NCI-H1436 treated with DMSO at 0.1 percent for 48 hours (cell line): ENCODE data around the gene POLDIP3.
"Not testable (repeated sequence)": the region's sequence is repeated elsewhere in the genome, so short reads cannot be mapped to it uniquely, and the experiment has no call there.

Experiments used
- DNase-seq: peaks from one replicate; lab custom pipeline; 2025; lab: John Stamatoyannopoulos, UW

POLDIP3 gene

GRCh38 chr22:42584364-42584940 lies 30.2 kb downstream of the POLDIP3 start:
- DNase-seq = no peak

- DNase-seq = no peak
These were observed 31.7 kb downstream of the POLDIP3 start for GRCh38 chr22:42582987-42583386.

GRCh38 chr22:42581762-42582716 lies 32.6 kb downstream of the POLDIP3 start:
- DNase-seq = no peak

- not testable (repeated sequence) for DNase-seq
These were observed 33.4 kb downstream of the POLDIP3 start for GRCh38 chr22:42581194-42581761.

GRCh38 chr22:42580040-42580439 lies 34.6 kb downstream of the POLDIP3 start:
- DNase-seq = not testable (repeated sequence)

- DNase-seq = no peak
These were observed 37.0 kb downstream of the POLDIP3 start for GRCh38 chr22:42577623-42578240.

GRCh38 chr22:42577141-42577540 lies 37.5 kb downstream of the POLDIP3 start:
- not testable (repeated sequence) for DNase-seq

- not testable (repeated sequence) for DNase-seq
These were observed 38.6 kb downstream of the POLDIP3 start for GRCh38 chr22:42575996-42576574.

GRCh38 chr22:42574468-42574867 lies 40.2 kb downstream of the POLDIP3 start:
- DNase-seq = not testable (repeated sequence)

GRCh38 chr22:42574046-42574445 lies 40.6 kb downstream of the POLDIP3 start:
- DNase-seq = not testable (repeated sequence)

GRCh38 chr22:42571068-42571467 lies 43.6 kb downstream of the POLDIP3 start:
- DNase-seq = not testable (repeated sequence)

- DNase-seq = not testable (repeated sequence)
These were observed 44.1 kb downstream of the POLDIP3 start for GRCh38 chr22:42570580-42570979.

GRCh38 chr22:42567950-42568349 lies 46.7 kb downstream of the POLDIP3 start:
- not testable (repeated sequence) for DNase-seq

- no peak for DNase-seq
These were observed 48.7 kb downstream of the POLDIP3 start for GRCh38 chr22:42565956-42566355.

- no peak for DNase-seq
These were observed 50.0 kb downstream of the POLDIP3 start for GRCh38 chr22:42564699-42565098.

GRCh38 chr22:42563943-42564342 lies 50.7 kb downstream of the POLDIP3 start:
- not testable (repeated sequence) for DNase-seq

- no peak for DNase-seq
These were observed 52.0 kb downstream of the POLDIP3 start for GRCh38 chr22:42562684-42563083.

- no peak for DNase-seq
These were observed 52.4 kb downstream of the POLDIP3 start for GRCh38 chr22:42562279-42562678.

GRCh38 chr22:42561856-42562255 lies 52.8 kb downstream of the POLDIP3 start:
- DNase-seq = no peak

GRCh38 chr22:42560781-42561180 lies 53.9 kb downstream of the POLDIP3 start:
- DNase-seq = no peak

- DNase-seq = no peak
These were observed 54.3 kb downstream of the POLDIP3 start for GRCh38 chr22:42560381-42560780.
